GM21825 (cell line): ENCODE measurements around the gene SPRY4.
"Not testable (repeated sequence)": the region's sequence is repeated elsewhere in the genome, so short reads cannot be mapped to it uniquely, and the experiment has no call there.

Experiments
- ATAC-seq: cut with Tn5 transposase; IDR thresholded peaks from one replicate; pipeline ENCODE4 v1.9.1; 2021; ENCODE audit warnings: mild to moderate bottlenecking, moderate library complexity; ENCODE audit not compliant: unreplicated experiment

SPRY4 gene

GRCh38 chr5:142315096-142315900, 9.5 kb downstream of the SPRY4 start:
- no peak for ATAC-seq

- no peak for ATAC-seq
These were observed 10.2 kb downstream of the SPRY4 start for GRCh38 chr5:142314606-142315005.

GRCh38 chr5:142314109-142314508, 10.7 kb downstream of the SPRY4 start:
- no peak for ATAC-seq

GRCh38 chr5:142313682-142314081, 11.1 kb downstream of the SPRY4 start:
- no peak for ATAC-seq

- ATAC-seq, result no peak
These were observed 11.5 kb downstream of the SPRY4 start for GRCh38 chr5:142313275-142313674.

GRCh38 chr5:142312399-142312798, 12.4 kb downstream of the SPRY4 start:
- no peak for ATAC-seq

GRCh38 chr5:142311725-142312124, 13.1 kb downstream of the SPRY4 start:
- no peak for ATAC-seq

GRCh38 chr5:142310803-142311202, 14.0 kb downstream of the SPRY4 start:
- no peak for ATAC-seq

GRCh38 chr5:142309747-142310318, 15.0 kb downstream of the SPRY4 start:
- no peak for ATAC-seq

GRCh38 chr5:142308358-142308757, 16.5 kb downstream of the SPRY4 start:
- no peak for ATAC-seq

- ATAC-seq, result no peak
These were observed 17.5 kb downstream of the SPRY4 start for GRCh38 chr5:142307146-142307890.

GRCh38 chr5:142306077-142306502, 18.7 kb downstream of the SPRY4 start:
- ATAC-seq, result no peak

- no peak for ATAC-seq
These were observed 19.6 kb downstream of the SPRY4 start for GRCh38 chr5:142305211-142305610.

- no peak for ATAC-seq
These were observed 20.7 kb downstream of the SPRY4 start for GRCh38 chr5:142304013-142304701.

- no peak for ATAC-seq
These were observed 21.3 kb downstream of the SPRY4 start for GRCh38 chr5:142303565-142303964.

- no peak for ATAC-seq
These were observed 23.3 kb downstream of the SPRY4 start for GRCh38 chr5:142301540-142301939.

GRCh38 chr5:142300677-142301076, 24.1 kb downstream of the SPRY4 start:
- ATAC-seq, result no peak

- ATAC-seq, result no peak
These were observed 26.0 kb downstream of the SPRY4 start for GRCh38 chr5:142298789-142299188.

- not testable (repeated sequence) for ATAC-seq
These were observed 27.0 kb downstream of the SPRY4 start for GRCh38 chr5:142297786-142298185.

GRCh38 chr5:142296914-142297417, 27.9 kb downstream of the SPRY4 start:
- no peak for ATAC-seq
